ENCODE data around the gene ACTN1.

Gene ACTN1

DNA sequence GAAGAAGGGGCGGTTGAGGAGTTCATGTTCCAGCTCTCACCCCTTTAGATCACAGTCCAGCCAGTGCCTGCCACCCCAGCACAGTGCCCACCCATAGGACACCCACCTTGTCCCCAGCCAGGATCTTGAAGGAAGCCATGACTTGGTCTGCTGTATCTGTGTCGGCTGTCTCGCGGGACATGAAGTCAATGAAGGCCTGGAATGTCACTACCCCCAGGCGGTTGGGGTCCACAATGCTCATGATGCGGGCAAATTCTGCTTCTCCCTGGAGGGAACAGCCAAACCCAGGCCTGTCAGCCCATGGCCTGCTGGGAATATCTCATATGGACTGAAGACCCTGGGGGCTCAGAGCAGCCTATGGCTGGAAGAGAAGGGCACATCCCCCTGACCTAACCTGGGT is 102.1 kb downstream of the ACTN1 start:
- DNase-seq (ENCODE audit: low read depth) = no peak
- H3K4me3 ChIP-seq (ENCODE audit: control insufficient read depth, low read depth, low read length) = no peak overlapping the region
- TF ChIP-seq CTCF (conservative IDR thresholded peaks at IDR 0.05; ENCODE audit: control insufficient read depth, insufficient read depth, low read depth, low read length) = no peak

DNA sequence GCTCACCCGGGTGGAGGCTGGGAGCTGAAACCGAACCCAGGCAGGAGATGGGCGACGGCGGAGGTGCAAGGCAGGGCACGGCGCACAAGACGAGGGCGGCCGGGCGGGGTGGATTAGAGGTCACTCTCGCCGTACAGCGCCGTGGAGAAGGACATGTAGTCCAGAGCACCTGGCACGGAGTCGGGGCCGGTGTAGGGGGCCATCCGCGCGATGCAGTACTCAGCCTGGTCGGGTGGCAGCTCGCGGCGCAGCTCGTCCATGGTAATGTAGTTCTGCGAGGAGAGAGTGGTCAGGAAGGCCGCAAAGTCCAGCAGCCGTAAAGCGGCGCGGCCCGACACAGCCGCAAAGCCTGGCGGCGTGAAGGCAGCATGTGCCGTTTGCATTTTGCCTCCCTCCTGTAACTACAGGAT is 104.4 kb downstream of the ACTN1 start:
- TF ChIP-seq CTCF (conservative IDR thresholded peaks at IDR 0.05; ENCODE audit: control insufficient read depth, insufficient read depth, low read depth, low read length) = no peak
- H3K4me3 ChIP-seq (ENCODE audit: control insufficient read depth, low read depth, low read length) = no peak overlapping the region
- DNase-seq (ENCODE audit: low read depth) = no peak

GRCh38 chr14:68873376-68873775 is 105.7 kb downstream of the ACTN1 start:
- TF ChIP-seq CTCF (conservative IDR thresholded peaks at IDR 0.05; ENCODE audit: control insufficient read depth, insufficient read depth, low read depth, low read length) = no peak
- DNase-seq (ENCODE audit: low read depth) = no peak
- no peak overlapping the region for H3K4me3 ChIP-seq (ENCODE audit: control insufficient read depth, low read depth, low read length)

- DNase-seq (ENCODE audit: low read depth) = no peak
- no peak overlapping the region for H3K4me3 ChIP-seq (ENCODE audit: control insufficient read depth, low read depth, low read length)
- TF ChIP-seq CTCF (conservative IDR thresholded peaks at IDR 0.05; ENCODE audit: control insufficient read depth, insufficient read depth, low read depth, low read length) = no peak
Observed at GRCh38 chr14:68871392-68871791, 107.7 kb downstream of the ACTN1 start.

DNA sequence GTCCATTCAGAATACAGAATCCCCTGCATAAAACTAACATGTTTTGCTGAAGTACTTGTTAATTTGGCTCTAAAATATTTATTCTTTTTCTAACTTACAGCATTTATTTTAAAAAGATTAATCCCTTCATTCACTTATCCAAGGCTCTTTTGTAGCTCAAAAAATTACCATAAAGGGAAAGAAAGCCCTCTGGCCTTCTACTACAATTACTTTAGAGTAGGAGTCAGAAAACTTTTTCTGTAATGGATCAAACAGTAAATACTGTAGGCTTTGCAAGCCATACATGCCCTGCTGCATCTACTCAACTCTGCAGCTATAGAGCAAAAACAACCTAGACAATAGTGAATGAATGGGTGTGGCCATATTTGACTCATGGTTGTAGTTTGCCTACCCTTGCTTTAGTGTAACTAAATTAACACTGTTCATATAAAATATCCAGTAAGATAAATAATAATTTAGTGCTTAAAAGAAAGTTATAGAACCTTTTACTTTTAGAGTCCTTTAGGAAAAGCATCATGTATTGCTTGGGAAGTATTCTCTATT is 112.0 kb downstream of the ACTN1 start:
- no peak for TF ChIP-seq CTCF (conservative IDR thresholded peaks at IDR 0.05; ENCODE audit: control insufficient read depth, insufficient read depth, low read depth, low read length)
- DNase-seq (ENCODE audit: low read depth) = no peak
- H3K4me3 ChIP-seq (ENCODE audit: control insufficient read depth, low read depth, low read length) = no peak overlapping the region

DNA sequence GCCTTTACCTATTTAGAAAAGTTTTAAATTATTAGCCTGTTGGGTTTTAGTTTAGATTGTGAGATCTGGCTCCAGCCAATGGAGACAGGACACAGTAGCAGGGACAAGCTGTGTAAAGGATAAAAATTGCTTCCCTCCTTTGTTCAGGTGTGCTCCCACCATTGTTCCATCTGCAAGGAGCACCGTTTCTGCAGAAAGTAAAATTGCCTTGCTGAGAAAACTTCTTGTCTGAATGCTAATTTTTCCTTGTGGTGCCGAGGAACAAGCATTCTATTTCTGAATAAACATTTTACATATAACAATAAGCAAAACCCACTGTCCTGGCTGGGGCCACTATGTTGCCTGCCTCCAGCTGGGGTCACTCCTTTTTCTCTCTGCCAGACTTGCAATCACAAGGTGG is 113.6 kb downstream of the ACTN1 start:
- no peak overlapping the region for H3K4me3 ChIP-seq (ENCODE audit: control insufficient read depth, low read depth, low read length)
- no peak for TF ChIP-seq CTCF (conservative IDR thresholded peaks at IDR 0.05; ENCODE audit: control insufficient read depth, insufficient read depth, low read depth, low read length)
- DNase-seq (ENCODE audit: low read depth) = peak; percentile 8

GRCh38 chr14:68864361-68864750 is 114.7 kb downstream of the ACTN1 start:
- no peak for TF ChIP-seq CTCF (conservative IDR thresholded peaks at IDR 0.05; ENCODE audit: control insufficient read depth, insufficient read depth, low read depth, low read length)
- peak; percentile 61 for DNase-seq (ENCODE audit: low read depth)

More at GRCh38 chr14:68864361-68864750, 114.7 kb downstream of the ACTN1 start:
- H3K4me3 ChIP-seq (ENCODE audit: control insufficient read depth, low read depth, low read length) = no peak overlapping the region

Data from fibroblast of mammary gland (primary cell).